GM21529 (cell line): ENCODE measurements around the gene CAMK2A.

Source experiments
- ATAC-seq: cut with Tn5 transposase; IDR thresholded peaks from one replicate; pipeline ENCODE4 v1.9.1; 2021; ENCODE audit not compliant: unreplicated experiment

CAMK2A gene

GRCh38 chr5:150317048-150318003 lies 27.8 kb upstream of the CAMK2A start:
- no peak for ATAC-seq

GRCh38 chr5:150316320-150316719 lies 26.7 kb upstream of the CAMK2A start:
- no peak for ATAC-seq

- ATAC-seq, result no peak
Measured at GRCh38 chr5:150315245-150315644, 25.7 kb upstream of the CAMK2A start.

GRCh38 chr5:150313921-150314716 lies 24.5 kb upstream of the CAMK2A start:
- ATAC-seq, result no peak

GRCh38 chr5:150313501-150313900 lies 23.9 kb upstream of the CAMK2A start:
- no peak for ATAC-seq

GRCh38 chr5:150312518-150312917 lies 22.9 kb upstream of the CAMK2A start:
- ATAC-seq, result no peak

GRCh38 chr5:150311015-150311692 lies 21.6 kb upstream of the CAMK2A start:
- no peak for ATAC-seq

- no peak for ATAC-seq
Measured at GRCh38 chr5:150310246-150310645, 20.7 kb upstream of the CAMK2A start.

- no peak for ATAC-seq
Measured at GRCh38 chr5:150309886-150310239, 20.3 kb upstream of the CAMK2A start.

GRCh38 chr5:150309101-150309885 lies 19.7 kb upstream of the CAMK2A start:
- no peak for ATAC-seq

- no peak for ATAC-seq
Measured at GRCh38 chr5:150307617-150308426, 18.2 kb upstream of the CAMK2A start.

- no peak for ATAC-seq
Measured at GRCh38 chr5:150306775-150307174, 17.2 kb upstream of the CAMK2A start.

GRCh38 chr5:150305557-150305956 lies 16.0 kb upstream of the CAMK2A start:
- no peak for ATAC-seq

- ATAC-seq, result no peak
Measured at GRCh38 chr5:150305095-150305494, 15.5 kb upstream of the CAMK2A start.

- no peak for ATAC-seq
Measured at GRCh38 chr5:150304481-150305081, 15.0 kb upstream of the CAMK2A start.

GRCh38 chr5:150303660-150304386 lies 14.2 kb upstream of the CAMK2A start:
- ATAC-seq, result no peak

- no peak for ATAC-seq
Measured at GRCh38 chr5:150303070-150303615, 13.6 kb upstream of the CAMK2A start.

- no peak for ATAC-seq
Measured at GRCh38 chr5:150302301-150303069, 12.9 kb upstream of the CAMK2A start, which contains the start of gene ARSI. Gene ARSI (minus strand): TSS chr5:150302905. CDS start chr5:150302373, 532 bp downstream.
